Ovary (tissue), 3 donors: ENCODE measurements around the gene CATSPER1.

Source experiments
- CTCF ChIP-seq, 3 donors: fragments of 450-650 bp in 2 of 3; fragments of 200-600 bp in 1 of 3; IDR thresholded peaks; one replicate each; pipeline versions ENCODE4 v1.5.1 to v1.8.0; 2016 to 2022; ENCODE audit warnings: antibody characterized with exemption in 3 of 3, mild to moderate bottlenecking in 1 of 3
- EP300 ChIP-seq: sonication (generic); formaldehyde crosslinking; IDR thresholded peaks from one replicate; pipeline ENCODE4 v1.6.1; 2017; ENCODE audit warnings: antibody characterized with exemption
- POLR2A ChIP-seq: fragments of 450-650 bp; IDR thresholded peaks from one replicate; pipeline ENCODE4 v1.6.1; 2017; ENCODE audit warnings: antibody characterized with exemption, mild to moderate bottlenecking, moderate library complexity
- donor health status: DM: no; HTN: no; CAD: no.

DNA sequence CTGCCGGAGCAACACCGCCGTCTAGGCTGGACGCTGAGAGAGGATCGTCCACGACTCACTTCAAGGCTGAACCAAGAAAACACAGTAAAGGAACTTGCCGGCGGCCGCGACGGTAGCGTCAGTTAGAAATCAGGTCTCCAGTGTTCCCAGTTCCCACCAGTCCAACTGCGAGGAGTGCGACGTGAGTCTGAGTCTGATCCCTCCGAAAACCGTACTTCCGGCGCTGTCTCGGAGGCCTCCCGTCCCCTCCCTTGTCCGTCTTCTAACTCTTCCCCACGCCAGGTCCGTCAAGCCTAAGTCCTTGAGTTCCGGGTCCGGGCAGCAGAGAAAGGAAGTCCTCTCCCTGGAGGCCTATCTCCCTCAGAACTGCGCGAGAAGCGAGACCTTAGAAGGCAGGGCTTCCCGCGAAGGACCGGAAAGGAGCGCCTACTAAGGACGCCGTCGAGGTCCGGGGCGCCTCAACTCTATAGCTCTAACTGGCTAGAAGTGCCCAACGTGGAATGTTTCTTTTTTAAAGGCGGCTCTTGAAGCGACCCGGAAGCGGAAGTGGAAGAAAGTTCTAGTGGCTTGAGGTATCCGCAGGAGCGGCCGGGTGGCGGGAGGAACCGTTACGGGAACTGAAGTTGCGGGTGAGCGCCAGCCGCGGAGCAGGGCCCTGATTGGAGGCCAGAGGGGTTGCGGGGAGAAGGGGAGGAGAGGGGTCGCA, 24.2 kb downstream of the CATSPER1 start, which contains the start of the genes BANF1 and EIF1AD:
- no peak for TF ChIP-seq CTCF (IDR thresholded peaks at IDR 0.05)
- TF ChIP-seq POLR2A, result peak; percentile 59
- no peak for TF ChIP-seq EP300
